ENCODE data around the gene ADAMTS9. TPM values are rescaled to one million over a fixed set of nuclear protein-coding genes. Genes with fewer than 3 reads are reported as not detected.

ADAMTS9 gene
- total and polyA plus RNA-seq, 2 donors (not counting 3 experiments of a cell fraction or from before 2014, with no cell fraction given), result 6.5 to 23.9 TPM

DNA sequence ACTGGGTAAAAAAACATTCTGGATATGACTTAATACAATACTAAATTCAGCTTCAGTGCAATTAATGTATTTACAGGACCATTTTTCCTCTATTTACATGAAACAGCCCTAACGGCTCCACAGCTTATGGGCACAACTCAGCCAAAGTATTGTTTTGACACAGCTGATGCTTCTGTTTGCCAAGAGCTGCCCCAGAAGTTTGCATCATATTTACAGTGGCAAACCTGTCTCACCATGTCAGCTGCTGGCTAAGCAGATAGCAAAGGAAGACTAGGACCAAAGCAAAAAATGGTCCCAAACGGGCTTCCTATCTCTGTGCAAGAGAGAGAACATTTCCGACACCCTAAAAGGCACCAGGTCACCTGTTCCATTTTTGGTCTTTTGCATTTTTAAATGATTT is 94.5 kb downstream of the ADAMTS9 start:
- dilution Hi-C loops (cut with MboI; ENCODE audit: extremely low pct_ligation_motif_present, low sequenced_read_pairs), result no loop called here
- no peak overlapping the region for H2AFZ ChIP-seq (ENCODE audit: low read depth, low read length)
- no peak overlapping the region for H3K9ac ChIP-seq (replicated peaks; ENCODE audit: extremely low read depth, insufficient read depth, low read length)
- H4K20me1 ChIP-seq (replicated peaks; ENCODE audit: control insufficient read depth, extremely low read depth, insufficient read depth, low read length), result no peaks in the 10 kb centered on the region
- no peak overlapping the region for H3K4me3 ChIP-seq (replicated peaks in 1 of 3; ENCODE audit: insufficient read depth in 1 of 3, low read depth in 1 of 3, low read length in 3 of 3)
- intact Hi-C loops (cut with micrococcal nuclease), result no loop called here
- no peaks in the 10 kb centered on the region for H3K9me3 ChIP-seq (replicated peaks; ENCODE audit: control insufficient read depth, insufficient read depth, low read length)
- FAIRE-seq, result no peak
- peaks cover 3% of the 10 kb centered on the region for H3K4me1 ChIP-seq (ENCODE audit: control insufficient read depth, extremely low read depth, insufficient read depth, low read length)
- DNase-seq (ENCODE audit: low read depth, low spot score), result no peak
- H3K79me2 ChIP-seq (ENCODE audit: control insufficient read depth, insufficient read depth, low read length), result no peaks in the 10 kb centered on the region
- TF ChIP-seq EZH2 (IDR thresholded peaks at IDR 0.05; ENCODE audit: borderline replicate concordance, low read depth, low read length, severe bottlenecking) (no peak), FOS (IDR thresholded peaks at IDR 0.05; ENCODE audit: borderline replicate concordance, insufficient read depth, low read length) (no peak), POLR2AphosphoS5 (IDR thresholded peaks at IDR 0.05; ENCODE audit: insufficient read depth, low read depth, low read length) (no peak), POLR2A (IDR thresholded peaks at IDR 0.05; ENCODE audit: low read depth, low read length) (no peak), JUN (IDR thresholded peaks at IDR 0.05; ENCODE audit: borderline replicate concordance, insufficient read depth, insufficient read length, low read depth) (no peak), GATA2 (IDR thresholded peaks at IDR 0.05; ENCODE audit: insufficient read depth, insufficient read length, low read depth, low read length) (no peak), MYC (IDR thresholded peaks at IDR 0.05; ENCODE audit: low read depth, low read length) (no peak)
- TF ChIP-seq, protein P1, sequence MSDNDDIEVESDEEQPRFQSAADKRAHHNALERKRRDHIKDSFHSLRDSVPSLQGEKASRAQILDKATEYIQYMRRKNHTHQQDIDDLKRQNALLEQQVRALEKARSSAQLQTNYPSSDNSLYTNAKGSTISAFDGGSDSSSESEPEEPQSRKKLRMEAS (IDR thresholded peaks at IDR 0.05; ENCODE audit: insufficient read depth, insufficient read length), result no peak
- no peaks in the 10 kb centered on the region for H3K9me1 ChIP-seq (replicated peaks; ENCODE audit: control insufficient read depth, extremely low read depth, insufficient read depth, low read length)
- BruUV-seq (replicated peaks), result no TSS peak
- H3K27me3 ChIP-seq (ENCODE audit: control insufficient read depth in 2 of 2, insufficient read depth in 2 of 2, low read length in 2 of 2), result no peaks in the 10 kb centered on the region
- no peak overlapping the region for H3K27ac ChIP-seq (ENCODE audit: insufficient read depth, low read depth, low read length)
- H3K36me3 ChIP-seq (ENCODE audit: control insufficient read depth in 2 of 2, extremely low read depth in 1 of 2, insufficient read depth in 2 of 2, low read length in 2 of 2), result no peaks in the 10 kb centered on the region
- H3K4me2 ChIP-seq (ENCODE audit: insufficient read depth, low read length), result no peak overlapping the region
- ChIA-PET CTCF (interaction anchor here (1.4 kb wide), 1 partner anchor 18 kb away, joined by 6 read pairs; no protein-coding TSS in a partner anchor), POLR2A (no interaction called here)

DNA sequence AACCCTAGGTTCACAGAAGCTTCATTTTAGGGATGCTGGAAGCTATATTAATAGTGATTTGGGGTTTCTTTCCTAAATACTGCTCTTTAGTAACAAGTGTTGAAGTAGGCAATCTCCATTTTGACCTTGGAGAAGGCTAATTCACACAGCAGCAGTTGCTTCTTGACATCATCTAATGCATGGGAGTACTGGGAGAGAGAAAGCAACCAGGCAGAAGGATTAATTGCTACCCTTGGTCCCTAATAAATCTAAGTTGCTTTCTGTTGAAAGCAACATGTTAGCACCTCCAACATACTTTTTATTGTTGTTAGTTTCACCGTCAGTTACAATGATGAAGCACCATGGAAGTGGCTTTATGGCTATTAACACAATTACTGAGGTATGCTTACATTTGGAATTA is 96.2 kb downstream of the ADAMTS9 start:
- CTCF ChIA-PET, result no interaction called here
- H3K36me3 ChIP-seq (ENCODE audit: control insufficient read depth in 2 of 2, extremely low read depth in 1 of 2, insufficient read depth in 2 of 2, low read length in 2 of 2), result no peaks in the 10 kb centered on the region

More for the DNA sequence above, 96.2 kb downstream of the ADAMTS9 start:
- Histone ChIP-seq H3K27ac (ENCODE audit: insufficient read depth, low read depth, low read length) (no peak overlapping the region), H4K20me1 (replicated peaks; ENCODE audit: control insufficient read depth, extremely low read depth, insufficient read depth, low read length) (no peaks in the 10 kb centered on the region), H3K4me3 (replicated peaks in 1 of 3; ENCODE audit: insufficient read depth in 1 of 3, low read depth in 1 of 3, low read length in 3 of 3) (no peak overlapping the region), H3K9ac (replicated peaks; ENCODE audit: extremely low read depth, insufficient read depth, low read length) (no peak overlapping the region), H2AFZ (ENCODE audit: low read depth, low read length) (no peak overlapping the region), H3K4me2 (ENCODE audit: insufficient read depth, low read length) (no peak overlapping the region), H3K27me3 (ENCODE audit: control insufficient read depth in 2 of 2, insufficient read depth in 2 of 2, low read length in 2 of 2) (no peaks in the 10 kb centered on the region), H3K9me1 (replicated peaks; ENCODE audit: control insufficient read depth, extremely low read depth, insufficient read depth, low read length) (no peaks in the 10 kb centered on the region), H3K4me1 (ENCODE audit: control insufficient read depth, extremely low read depth, insufficient read depth, low read length) (peaks cover 3% of the 10 kb centered on the region), H3K9me3 (replicated peaks; ENCODE audit: control insufficient read depth, insufficient read depth, low read length) (no peaks in the 10 kb centered on the region), H3K79me2 (ENCODE audit: control insufficient read depth, insufficient read depth, low read length) (no peaks in the 10 kb centered on the region)
- TF ChIP-seq, protein P2, sequence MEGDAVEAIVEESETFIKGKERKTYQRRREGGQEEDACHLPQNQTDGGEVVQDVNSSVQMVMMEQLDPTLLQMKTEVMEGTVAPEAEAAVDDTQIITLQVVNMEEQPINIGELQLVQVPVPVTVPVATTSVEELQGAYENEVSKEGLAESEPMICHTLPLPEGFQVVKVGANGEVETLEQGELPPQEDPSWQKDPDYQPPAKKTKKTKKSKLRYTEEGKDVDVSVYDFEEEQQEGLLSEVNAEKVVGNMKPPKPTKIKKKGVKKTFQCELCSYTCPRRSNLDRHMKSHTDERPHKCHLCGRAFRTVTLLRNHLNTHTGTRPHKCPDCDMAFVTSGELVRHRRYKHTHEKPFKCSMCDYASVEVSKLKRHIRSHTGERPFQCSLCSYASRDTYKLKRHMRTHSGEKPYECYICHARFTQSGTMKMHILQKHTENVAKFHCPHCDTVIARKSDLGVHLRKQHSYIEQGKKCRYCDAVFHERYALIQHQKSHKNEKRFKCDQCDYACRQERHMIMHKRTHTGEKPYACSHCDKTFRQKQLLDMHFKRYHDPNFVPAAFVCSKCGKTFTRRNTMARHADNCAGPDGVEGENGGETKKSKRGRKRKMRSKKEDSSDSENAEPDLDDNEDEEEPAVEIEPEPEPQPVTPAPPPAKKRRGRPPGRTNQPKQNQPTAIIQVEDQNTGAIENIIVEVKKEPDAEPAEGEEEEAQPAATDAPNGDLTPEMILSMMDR (IDR thresholded peaks at IDR 0.05; ENCODE audit: extremely low read depth in 1 of 2, insufficient read depth in 1 of 2, low read depth in 1 of 2, low read length in 2 of 2), result no peak
- TF ChIP-seq JUN (IDR thresholded peaks at IDR 0.05; ENCODE audit: borderline replicate concordance, insufficient read depth, insufficient read length, low read depth), result no peak
- no peak for TF ChIP-seq GATA2 (IDR thresholded peaks at IDR 0.05; ENCODE audit: insufficient read depth, insufficient read length, low read depth, low read length)
- TF ChIP-seq, protein P1 (IDR thresholded peaks at IDR 0.05; ENCODE audit: insufficient read depth, insufficient read length), result no peak
- no peak for TF ChIP-seq POLR2AphosphoS5 (IDR thresholded peaks at IDR 0.05; ENCODE audit: insufficient read depth, low read depth, low read length)
- TF ChIP-seq EZH2 (IDR thresholded peaks at IDR 0.05; ENCODE audit: borderline replicate concordance, low read depth, low read length, severe bottlenecking), result no peak
- no peak for TF ChIP-seq POLR2A (IDR thresholded peaks at IDR 0.05; ENCODE audit: low read depth, low read length)
- no peak for TF ChIP-seq MYC (IDR thresholded peaks at IDR 0.05; ENCODE audit: low read depth, low read length)
- TF ChIP-seq FOS (IDR thresholded peaks at IDR 0.05; ENCODE audit: borderline replicate concordance, insufficient read depth, low read length), result no peak
- FAIRE-seq (no peak), DNase-seq (ENCODE audit: low read depth, low spot score) (no peak)
- POLR2A ChIA-PET, result no interaction called here
- intact Hi-C loops (cut with micrococcal nuclease), result no loop called here
- BruUV-seq (replicated peaks), result no TSS peak
- dilution Hi-C loops (cut with MboI; ENCODE audit: extremely low pct_ligation_motif_present, low sequenced_read_pairs), result no loop called here
